ENCODE data around the gene TCEANC.

The TCEANC gene

DNA sequence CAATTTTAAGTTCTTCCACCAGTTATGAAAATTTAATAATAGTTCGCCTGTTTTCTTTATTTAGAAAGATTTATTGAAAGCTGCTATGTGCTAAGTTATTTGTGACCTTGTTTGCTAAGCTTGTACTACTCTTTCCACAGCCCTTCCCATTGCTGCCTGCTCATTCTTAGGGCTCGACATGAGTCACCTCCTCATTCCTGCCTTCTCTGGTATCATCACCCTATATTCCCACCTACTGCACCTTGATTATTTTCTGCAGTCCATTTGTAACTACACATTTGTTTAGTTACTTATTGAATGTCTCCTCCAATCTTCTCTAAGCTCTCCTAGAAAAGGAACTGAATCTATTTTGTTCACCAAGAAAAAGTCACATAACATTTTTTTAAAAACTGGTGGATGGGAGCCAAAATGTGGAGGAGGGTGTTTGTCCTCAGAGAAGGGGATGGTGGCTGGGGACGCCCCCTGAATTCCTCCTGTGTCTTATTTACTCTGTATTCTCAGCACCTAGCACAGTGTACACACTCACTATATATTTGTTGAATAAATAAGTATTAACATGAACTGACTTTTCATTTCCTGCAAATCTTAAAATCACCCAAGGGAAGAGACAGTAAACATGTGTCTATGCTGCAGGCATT is 32.3 kb downstream of the TCEANC start:
- CTCF ChIA-PET: interaction anchor here (0.8 to 0.9 kb wide), 2 partner anchors 18 to 48 kb away, joined by 3 read pairs; no protein-coding TSS in a partner anchor
- no peak for TF ChIP-seq ZNF600 (tag by site-specific recombination; IDR thresholded peaks at IDR 0.05)
- TF ChIP-seq ZNF548 (tag by site-specific recombination; IDR thresholded peaks at IDR 0.05): no peak
- TF ChIP-seq MZF1 (tag by site-specific recombination; IDR thresholded peaks at IDR 0.05; ENCODE audit: borderline replicate concordance): no peak
- no peak for TF ChIP-seq SCRT2 (tag by site-specific recombination; IDR thresholded peaks at IDR 0.05)
- TF ChIP-seq, protein P1, sequence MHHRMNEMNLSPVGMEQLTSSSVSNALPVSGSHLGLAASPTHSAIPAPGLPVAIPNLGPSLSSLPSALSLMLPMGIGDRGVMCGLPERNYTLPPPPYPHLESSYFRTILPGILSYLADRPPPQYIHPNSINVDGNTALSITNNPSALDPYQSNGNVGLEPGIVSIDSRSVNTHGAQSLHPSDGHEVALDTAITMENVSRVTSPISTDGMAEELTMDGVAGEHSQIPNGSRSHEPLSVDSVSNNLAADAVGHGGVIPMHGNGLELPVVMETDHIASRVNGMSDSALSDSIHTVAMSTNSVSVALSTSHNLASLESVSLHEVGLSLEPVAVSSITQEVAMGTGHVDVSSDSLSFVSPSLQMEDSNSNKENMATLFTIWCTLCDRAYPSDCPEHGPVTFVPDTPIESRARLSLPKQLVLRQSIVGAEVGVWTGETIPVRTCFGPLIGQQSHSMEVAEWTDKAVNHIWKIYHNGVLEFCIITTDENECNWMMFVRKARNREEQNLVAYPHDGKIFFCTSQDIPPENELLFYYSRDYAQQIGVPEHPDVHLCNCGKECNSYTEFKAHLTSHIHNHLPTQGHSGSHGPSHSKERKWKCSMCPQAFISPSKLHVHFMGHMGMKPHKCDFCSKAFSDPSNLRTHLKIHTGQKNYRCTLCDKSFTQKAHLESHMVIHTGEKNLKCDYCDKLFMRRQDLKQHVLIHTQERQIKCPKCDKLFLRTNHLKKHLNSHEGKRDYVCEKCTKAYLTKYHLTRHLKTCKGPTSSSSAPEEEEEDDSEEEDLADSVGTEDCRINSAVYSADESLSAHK (tag by site-specific recombination; IDR thresholded peaks at IDR 0.05): no peak
- TF ChIP-seq, protein P2, sequence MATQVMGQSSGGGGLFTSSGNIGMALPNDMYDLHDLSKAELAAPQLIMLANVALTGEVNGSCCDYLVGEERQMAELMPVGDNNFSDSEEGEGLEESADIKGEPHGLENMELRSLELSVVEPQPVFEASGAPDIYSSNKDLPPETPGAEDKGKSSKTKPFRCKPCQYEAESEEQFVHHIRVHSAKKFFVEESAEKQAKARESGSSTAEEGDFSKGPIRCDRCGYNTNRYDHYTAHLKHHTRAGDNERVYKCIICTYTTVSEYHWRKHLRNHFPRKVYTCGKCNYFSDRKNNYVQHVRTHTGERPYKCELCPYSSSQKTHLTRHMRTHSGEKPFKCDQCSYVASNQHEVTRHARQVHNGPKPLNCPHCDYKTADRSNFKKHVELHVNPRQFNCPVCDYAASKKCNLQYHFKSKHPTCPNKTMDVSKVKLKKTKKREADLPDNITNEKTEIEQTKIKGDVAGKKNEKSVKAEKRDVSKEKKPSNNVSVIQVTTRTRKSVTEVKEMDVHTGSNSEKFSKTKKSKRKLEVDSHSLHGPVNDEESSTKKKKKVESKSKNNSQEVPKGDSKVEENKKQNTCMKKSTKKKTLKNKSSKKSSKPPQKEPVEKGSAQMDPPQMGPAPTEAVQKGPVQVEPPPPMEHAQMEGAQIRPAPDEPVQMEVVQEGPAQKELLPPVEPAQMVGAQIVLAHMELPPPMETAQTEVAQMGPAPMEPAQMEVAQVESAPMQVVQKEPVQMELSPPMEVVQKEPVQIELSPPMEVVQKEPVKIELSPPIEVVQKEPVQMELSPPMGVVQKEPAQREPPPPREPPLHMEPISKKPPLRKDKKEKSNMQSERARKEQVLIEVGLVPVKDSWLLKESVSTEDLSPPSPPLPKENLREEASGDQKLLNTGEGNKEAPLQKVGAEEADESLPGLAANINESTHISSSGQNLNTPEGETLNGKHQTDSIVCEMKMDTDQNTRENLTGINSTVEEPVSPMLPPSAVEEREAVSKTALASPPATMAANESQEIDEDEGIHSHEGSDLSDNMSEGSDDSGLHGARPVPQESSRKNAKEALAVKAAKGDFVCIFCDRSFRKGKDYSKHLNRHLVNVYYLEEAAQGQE (tag by site-specific recombination; IDR thresholded peaks at IDR 0.05): no peak
- TF ChIP-seq BCL11B (tag by site-specific recombination; IDR thresholded peaks at IDR 0.05; ENCODE audit: low read depth): no peak
- TF ChIP-seq ZNF561 (tag by site-specific recombination; IDR thresholded peaks at IDR 0.05; ENCODE audit: borderline replicate concordance): no peak
- TF ChIP-seq ZNF560 (tag by site-specific recombination; IDR thresholded peaks at IDR 0.05; ENCODE audit: borderline replicate concordance): no peak
- TF ChIP-seq ZNF311 (tag by site-specific recombination; IDR thresholded peaks at IDR 0.05; ENCODE audit: borderline replicate concordance): no peak
- TF ChIP-seq ZNF664 (tag by site-specific recombination; IDR thresholded peaks at IDR 0.05): peak; percentile 63; the same call in 1 of the 2 replicates
- peak; percentile 55; the same call in 1 of the 2 replicates for TF ChIP-seq ZFHX2 (tag by site-specific recombination; conservative IDR thresholded peaks at IDR 0.05)
- no peak for TF ChIP-seq ZNF777 (tag by site-specific recombination; IDR thresholded peaks at IDR 0.05; ENCODE audit: borderline replicate concordance)
- peak; percentile 33 for TF ChIP-seq EGR2 (tag by site-specific recombination; IDR thresholded peaks at IDR 0.05; ENCODE audit: low read depth)

DNA sequence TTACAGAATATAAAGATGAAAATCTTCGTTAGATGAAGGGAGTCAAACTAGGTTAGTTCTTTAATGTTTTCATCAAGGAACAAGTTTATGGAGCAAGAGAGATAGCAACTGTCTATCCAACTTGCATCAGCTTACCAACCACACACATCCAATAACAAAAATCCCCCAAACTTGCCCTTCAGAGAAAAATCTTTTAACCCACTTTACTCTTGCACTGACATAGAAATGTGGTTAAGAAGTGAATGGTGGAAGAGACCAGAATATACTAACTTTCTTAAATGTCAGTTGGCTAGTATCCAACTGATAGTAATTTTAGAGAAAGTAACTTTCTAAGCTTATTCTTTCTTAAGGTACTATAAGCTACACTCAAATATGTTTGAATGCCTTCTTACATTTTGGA is 34.3 kb downstream of the TCEANC start:
- Histone ChIP-seq H3K27ac (ENCODE audit: extremely low read depth, low read depth, low read length) (no peak overlapping the region; the same call in 1 of the 2 replicates), H3K36me3 (ENCODE audit: control insufficient read depth in 2 of 2, insufficient read depth in 1 of 2, low read length in 2 of 2) (no peaks in the 10 kb centered on the region), H3K4me3 (ENCODE audit: low read depth, low read length) (no peak overlapping the region), H3K9me3 (ENCODE audit: control insufficient read depth, insufficient read depth, low read depth, low read length) (no peaks in the 10 kb centered on the region), H3K4me1 (ENCODE audit: control insufficient read depth, insufficient read depth, low read length) (peaks cover 26% of the 10 kb centered on the region)
- TF ChIP-seq, protein P3, sequence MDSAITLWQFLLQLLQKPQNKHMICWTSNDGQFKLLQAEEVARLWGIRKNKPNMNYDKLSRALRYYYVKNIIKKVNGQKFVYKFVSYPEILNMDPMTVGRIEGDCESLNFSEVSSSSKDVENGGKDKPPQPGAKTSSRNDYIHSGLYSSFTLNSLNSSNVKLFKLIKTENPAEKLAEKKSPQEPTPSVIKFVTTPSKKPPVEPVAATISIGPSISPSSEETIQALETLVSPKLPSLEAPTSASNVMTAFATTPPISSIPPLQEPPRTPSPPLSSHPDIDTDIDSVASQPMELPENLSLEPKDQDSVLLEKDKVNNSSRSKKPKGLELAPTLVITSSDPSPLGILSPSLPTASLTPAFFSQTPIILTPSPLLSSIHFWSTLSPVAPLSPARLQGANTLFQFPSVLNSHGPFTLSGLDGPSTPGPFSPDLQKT (IDR thresholded peaks at IDR 0.05; ENCODE audit: borderline replicate concordance, low read depth, low read length): no peak
- peak; percentile 55; the same call in 1 of the 2 replicates for TF ChIP-seq MZF1 (tag by site-specific recombination; IDR thresholded peaks at IDR 0.05; ENCODE audit: borderline replicate concordance)
- TF ChIP-seq, protein P4, sequence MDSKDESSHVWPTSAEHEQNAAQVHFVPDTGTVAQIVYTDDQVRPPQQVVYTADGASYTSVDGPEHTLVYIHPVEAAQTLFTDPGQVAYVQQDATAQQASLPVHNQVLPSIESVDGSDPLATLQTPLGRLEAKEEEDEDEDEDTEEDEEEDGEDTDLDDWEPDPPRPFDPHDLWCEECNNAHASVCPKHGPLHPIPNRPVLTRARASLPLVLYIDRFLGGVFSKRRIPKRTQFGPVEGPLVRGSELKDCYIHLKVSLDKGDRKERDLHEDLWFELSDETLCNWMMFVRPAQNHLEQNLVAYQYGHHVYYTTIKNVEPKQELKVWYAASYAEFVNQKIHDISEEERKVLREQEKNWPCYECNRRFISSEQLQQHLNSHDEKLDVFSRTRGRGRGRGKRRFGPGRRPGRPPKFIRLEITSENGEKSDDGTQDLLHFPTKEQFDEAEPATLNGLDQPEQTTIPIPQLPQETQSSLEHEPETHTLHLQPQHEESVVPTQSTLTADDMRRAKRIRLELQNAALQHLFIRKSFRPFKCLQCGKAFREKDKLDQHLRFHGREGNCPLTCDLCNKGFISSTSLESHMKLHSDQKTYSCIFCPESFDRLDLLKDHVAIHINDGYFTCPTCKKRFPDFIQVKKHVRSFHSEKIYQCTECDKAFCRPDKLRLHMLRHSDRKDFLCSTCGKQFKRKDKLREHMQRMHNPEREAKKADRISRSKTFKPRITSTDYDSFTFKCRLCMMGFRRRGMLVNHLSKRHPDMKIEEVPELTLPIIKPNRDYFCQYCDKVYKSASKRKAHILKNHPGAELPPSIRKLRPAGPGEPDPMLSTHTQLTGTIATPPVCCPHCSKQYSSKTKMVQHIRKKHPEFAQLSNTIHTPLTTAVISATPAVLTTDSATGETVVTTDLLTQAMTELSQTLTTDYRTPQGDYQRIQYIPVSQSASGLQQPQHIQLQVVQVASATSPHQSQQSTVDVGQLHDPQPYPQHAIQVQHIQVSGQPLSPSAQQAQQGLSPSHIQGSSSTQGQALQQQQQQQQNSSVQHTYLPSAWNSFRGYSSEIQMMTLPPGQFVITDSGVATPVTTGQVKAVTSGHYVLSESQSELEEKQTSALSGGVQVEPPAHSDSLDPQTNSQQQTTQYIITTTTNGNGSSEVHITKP (tag by site-specific recombination; IDR thresholded peaks at IDR 0.05): peak; percentile 35
- TF ChIP-seq, protein P5, sequence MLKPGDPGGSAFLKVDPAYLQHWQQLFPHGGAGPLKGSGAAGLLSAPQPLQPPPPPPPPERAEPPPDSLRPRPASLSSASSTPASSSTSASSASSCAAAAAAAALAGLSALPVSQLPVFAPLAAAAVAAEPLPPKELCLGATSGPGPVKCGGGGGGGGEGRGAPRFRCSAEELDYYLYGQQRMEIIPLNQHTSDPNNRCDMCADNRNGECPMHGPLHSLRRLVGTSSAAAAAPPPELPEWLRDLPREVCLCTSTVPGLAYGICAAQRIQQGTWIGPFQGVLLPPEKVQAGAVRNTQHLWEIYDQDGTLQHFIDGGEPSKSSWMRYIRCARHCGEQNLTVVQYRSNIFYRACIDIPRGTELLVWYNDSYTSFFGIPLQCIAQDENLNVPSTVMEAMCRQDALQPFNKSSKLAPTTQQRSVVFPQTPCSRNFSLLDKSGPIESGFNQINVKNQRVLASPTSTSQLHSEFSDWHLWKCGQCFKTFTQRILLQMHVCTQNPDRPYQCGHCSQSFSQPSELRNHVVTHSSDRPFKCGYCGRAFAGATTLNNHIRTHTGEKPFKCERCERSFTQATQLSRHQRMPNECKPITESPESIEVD (tag by site-specific recombination; IDR thresholded peaks at IDR 0.05): peak; percentile 80
- ChIA-PET CTCF (interaction anchor here (0.6 to 2.6 kb wide), 8 partner anchors 16 to 737 kb away, joined by 3 to 9 read pairs (median 4); no protein-coding TSS in a partner anchor), POLR2A (interaction anchor here (0.9 to 3.2 kb wide), 5 partner anchors 12 to 58 kb away, joined by 4 to 21 read pairs (median 7); no protein-coding TSS in a partner anchor)

More for the DNA sequence above, 32.3 kb downstream of the TCEANC start:
- H3K27ac ChIP-seq (ENCODE audit: extremely low read depth, low read depth, low read length): no peak overlapping the region
- no peaks in the 10 kb centered on the region for H3K9me3 ChIP-seq (ENCODE audit: control insufficient read depth, insufficient read depth, low read depth, low read length)
- H3K4me3 ChIP-seq (ENCODE audit: low read depth, low read length): no peak overlapping the region
- POLR2A ChIA-PET: no interaction called here
- H3K36me3 ChIP-seq (ENCODE audit: control insufficient read depth in 2 of 2, insufficient read depth in 1 of 2, low read length in 2 of 2): no peaks in the 10 kb centered on the region
- peaks cover 13% of the 10 kb centered on the region for H3K4me1 ChIP-seq (ENCODE audit: control insufficient read depth, insufficient read depth, low read length)
